ENCODE results near the gene NAPA. TPM values are rescaled to one million over a fixed set of nuclear protein-coding genes. Genes with fewer than 3 reads are reported as not detected.

The NAPA gene
- total RNA-seq, 2 experiments from 2014 or later: 72.5 to 75.1 TPM

GRCh38 chr19:47495478-47496372 is 19.1 kb downstream of the NAPA start:
- H3K4me3 Mint-ChIP-seq: no peak overlapping the region
- no peak overlapping the region for H3K27ac Mint-ChIP-seq
- no peaks in the 10 kb centered on the region for H3K9me3 Mint-ChIP-seq
- no peaks in the 10 kb centered on the region for H3K27me3 Mint-ChIP-seq (ENCODE audit: low read depth)
- intact Hi-C loops (cut with micrococcal nuclease): no loop called here
- DNase-seq: no peak
- peaks cover 6% of the 10 kb centered on the region for H3K4me1 Mint-ChIP-seq (ENCODE audit: low read depth)
- CTCF ChIA-PET: interaction anchor here (0.6 to 1.6 kb wide), 4 partner anchors 12 to 211 kb away, joined by 3 to 5 read pairs (median 4); partner anchors contain the start of gene KPTN
- H3K36me3 Mint-ChIP-seq (ENCODE audit: low read depth): peaks cover 3% of the 10 kb centered on the region

- H3K4me3 Mint-ChIP-seq: no peak overlapping the region
- DNase-seq: no peak
- no peaks in the 10 kb centered on the region for H3K9me3 Mint-ChIP-seq
- H3K4me1 Mint-ChIP-seq (ENCODE audit: low read depth): peaks cover 2% of the 10 kb centered on the region
- intact Hi-C loops (cut with micrococcal nuclease): no loop called here
- H3K27me3 Mint-ChIP-seq (ENCODE audit: low read depth): no peaks in the 10 kb centered on the region
- no peak overlapping the region for H3K27ac Mint-ChIP-seq
- CTCF ChIA-PET: interaction anchor here (0.6 to 1.5 kb wide), 2 partner anchors 31 to 212 kb away, joined by 4 to 5 read pairs; no protein-coding TSS in a partner anchor
- H3K36me3 Mint-ChIP-seq (ENCODE audit: low read depth): peaks cover 8% of the 10 kb centered on the region
Observed at GRCh38 chr19:47494729-47495128, 20.1 kb downstream of the NAPA start.

GRCh38 chr19:47494211-47494547 is 20.7 kb downstream of the NAPA start:
- CTCF ChIA-PET: interaction anchor here (1.5 kb wide), 1 partner anchor 213 kb away, joined by 5 read pairs; no protein-coding TSS in a partner anchor
- no peak for DNase-seq
- Mint-ChIP-seq H3K4me1 (ENCODE audit: low read depth) (peaks cover 2% of the 10 kb centered on the region), H3K36me3 (ENCODE audit: low read depth) (peaks cover 8% of the 10 kb centered on the region), H3K27me3 (ENCODE audit: low read depth) (no peaks in the 10 kb centered on the region), H3K4me3 (no peak overlapping the region), H3K9me3 (no peaks in the 10 kb centered on the region), H3K27ac (no peak overlapping the region)
- intact Hi-C loops (cut with micrococcal nuclease): no loop called here

GRCh38 chr19:47493378-47494210 is 21.3 kb downstream of the NAPA start:
- Mint-ChIP-seq H3K36me3 (ENCODE audit: low read depth) (peaks cover 7% of the 10 kb centered on the region), H3K27ac (no peak overlapping the region), H3K27me3 (ENCODE audit: low read depth) (no peaks in the 10 kb centered on the region), H3K9me3 (no peaks in the 10 kb centered on the region), H3K4me1 (ENCODE audit: low read depth) (peaks cover 2% of the 10 kb centered on the region), H3K4me3 (no peak overlapping the region)
- DNase-seq: no peak
- CTCF ChIA-PET: no interaction called here
- intact Hi-C loops (cut with micrococcal nuclease): no loop called here

GRCh38 chr19:47492571-47493377 is 22.1 kb downstream of the NAPA start:
- Mint-ChIP-seq H3K9me3 (no peaks in the 10 kb centered on the region), H3K4me1 (ENCODE audit: low read depth) (peaks cover 2% of the 10 kb centered on the region), H3K27me3 (ENCODE audit: low read depth) (no peaks in the 10 kb centered on the region), H3K4me3 (no peak overlapping the region), H3K36me3 (ENCODE audit: low read depth) (peaks cover 7% of the 10 kb centered on the region), H3K27ac (no peak overlapping the region)
- no peak for DNase-seq
- intact Hi-C loops (cut with micrococcal nuclease): no loop called here
- CTCF ChIA-PET: no interaction called here

GRCh38 chr19:47492137-47492533 is 22.7 kb downstream of the NAPA start:
- CTCF ChIA-PET: no interaction called here
- intact Hi-C loops (cut with micrococcal nuclease): no loop called here
- Mint-ChIP-seq H3K27me3 (ENCODE audit: low read depth) (no peaks in the 10 kb centered on the region), H3K27ac (no peak overlapping the region), H3K4me3 (no peak overlapping the region), H3K36me3 (ENCODE audit: low read depth) (peaks cover 9% of the 10 kb centered on the region), H3K9me3 (no peaks in the 10 kb centered on the region), H3K4me1 (ENCODE audit: low read depth) (peaks cover 7% of the 10 kb centered on the region)
- no peak for DNase-seq

GRCh38 chr19:47491358-47492136 is 23.3 kb downstream of the NAPA start:
- no peak overlapping the region for H3K4me3 Mint-ChIP-seq
- H3K4me1 Mint-ChIP-seq (ENCODE audit: low read depth): peaks cover 13% of the 10 kb centered on the region
- no peaks in the 10 kb centered on the region for H3K9me3 Mint-ChIP-seq
- no peak for DNase-seq
- no peak overlapping the region for H3K27ac Mint-ChIP-seq
- peaks cover 9% of the 10 kb centered on the region for H3K36me3 Mint-ChIP-seq (ENCODE audit: low read depth)
- H3K27me3 Mint-ChIP-seq (ENCODE audit: low read depth): no peaks in the 10 kb centered on the region
- CTCF ChIA-PET: interaction anchor here (1.6 kb wide), 1 partner anchor 24 kb away, joined by 3 read pairs; no protein-coding TSS in a partner anchor
- intact Hi-C loops (cut with micrococcal nuclease): no loop called here

GRCh38 chr19:47490847-47491246 is 24.0 kb downstream of the NAPA start:
- H3K4me1 Mint-ChIP-seq (ENCODE audit: low read depth): peaks cover 14% of the 10 kb centered on the region
- intact Hi-C loops (cut with micrococcal nuclease): no loop called here
- H3K27me3 Mint-ChIP-seq (ENCODE audit: low read depth): no peaks in the 10 kb centered on the region
- no peak for DNase-seq
- peaks cover 9% of the 10 kb centered on the region for H3K36me3 Mint-ChIP-seq (ENCODE audit: low read depth)
- CTCF ChIA-PET: interaction anchor here (1.6 kb wide), 1 partner anchor 25 kb away, joined by 3 read pairs; no protein-coding TSS in a partner anchor
- H3K4me3 Mint-ChIP-seq: no peak overlapping the region
- H3K9me3 Mint-ChIP-seq: no peaks in the 10 kb centered on the region
- H3K27ac Mint-ChIP-seq: no peak overlapping the region

GRCh38 chr19:47490031-47490430 is 24.8 kb downstream of the NAPA start:
- H3K4me1 Mint-ChIP-seq (ENCODE audit: low read depth): peaks cover 23% of the 10 kb centered on the region
- DNase-seq: no peak
- H3K36me3 Mint-ChIP-seq (ENCODE audit: low read depth): peaks cover 12% of the 10 kb centered on the region
- intact Hi-C loops (cut with micrococcal nuclease): no loop called here
- H3K27me3 Mint-ChIP-seq (ENCODE audit: low read depth): no peaks in the 10 kb centered on the region
- H3K9me3 Mint-ChIP-seq: no peaks in the 10 kb centered on the region
- CTCF ChIA-PET: no interaction called here
- H3K27ac Mint-ChIP-seq: no peak overlapping the region
- no peak overlapping the region for H3K4me3 Mint-ChIP-seq

- CTCF ChIA-PET: interaction anchor here (1.4 kb wide), 1 partner anchor 26 kb away, joined by 3 read pairs; no protein-coding TSS in a partner anchor
- intact Hi-C loops (cut with micrococcal nuclease): no loop called here
- H3K9me3 Mint-ChIP-seq: no peaks in the 10 kb centered on the region
- peaks cover 24% of the 10 kb centered on the region for H3K4me1 Mint-ChIP-seq (ENCODE audit: low read depth)
- H3K27ac Mint-ChIP-seq: no peak overlapping the region
- no peaks in the 10 kb centered on the region for H3K27me3 Mint-ChIP-seq (ENCODE audit: low read depth)
- DNase-seq: no peak
- no peak overlapping the region for H3K4me3 Mint-ChIP-seq
- H3K36me3 Mint-ChIP-seq (ENCODE audit: low read depth): peaks cover 12% of the 10 kb centered on the region
Observed at GRCh38 chr19:47489072-47489914, 25.6 kb downstream of the NAPA start.

Measured in activated naive CD4-positive, alpha-beta T cell treated with anti-CD3 and anti-CD28 coated beads for 36 hours (primary cell).